Measurements from ENCODE around the gene EPB41L3.

Gene EPB41L3

DNA sequence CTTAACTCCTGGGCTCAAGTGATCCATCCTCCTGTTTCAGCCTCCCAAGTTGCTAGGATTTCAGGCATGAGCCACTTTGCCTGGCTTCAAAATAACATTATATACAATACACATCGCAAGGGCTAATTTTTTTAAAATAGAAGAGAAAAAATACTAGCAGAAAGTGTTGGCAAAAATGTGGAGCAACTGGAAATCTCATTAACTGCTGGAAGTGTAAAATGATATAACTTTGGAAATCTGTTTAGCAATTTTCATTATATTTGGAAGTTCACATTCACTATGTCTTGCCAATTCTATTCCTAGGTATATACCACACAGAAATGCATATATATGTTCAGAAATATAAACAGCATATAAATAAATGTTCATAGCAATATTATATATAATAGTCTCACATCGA lies 193.2 kb downstream of the EPB41L3 start (continued):
- TF ChIP-seq SCRT1 (tag by site-specific recombination; IDR thresholded peaks at IDR 0.05; ENCODE audit: borderline replicate concordance) (no peak), ZNF48 (tag by site-specific recombination; IDR thresholded peaks at IDR 0.05) (no peak), KLF7 (tag by site-specific recombination; IDR thresholded peaks at IDR 0.05; ENCODE audit: borderline replicate concordance) (no peak), ZNF514 (tag by site-specific recombination; IDR thresholded peaks at IDR 0.05) (no peak)
- TF ChIP-seq, protein P1, sequence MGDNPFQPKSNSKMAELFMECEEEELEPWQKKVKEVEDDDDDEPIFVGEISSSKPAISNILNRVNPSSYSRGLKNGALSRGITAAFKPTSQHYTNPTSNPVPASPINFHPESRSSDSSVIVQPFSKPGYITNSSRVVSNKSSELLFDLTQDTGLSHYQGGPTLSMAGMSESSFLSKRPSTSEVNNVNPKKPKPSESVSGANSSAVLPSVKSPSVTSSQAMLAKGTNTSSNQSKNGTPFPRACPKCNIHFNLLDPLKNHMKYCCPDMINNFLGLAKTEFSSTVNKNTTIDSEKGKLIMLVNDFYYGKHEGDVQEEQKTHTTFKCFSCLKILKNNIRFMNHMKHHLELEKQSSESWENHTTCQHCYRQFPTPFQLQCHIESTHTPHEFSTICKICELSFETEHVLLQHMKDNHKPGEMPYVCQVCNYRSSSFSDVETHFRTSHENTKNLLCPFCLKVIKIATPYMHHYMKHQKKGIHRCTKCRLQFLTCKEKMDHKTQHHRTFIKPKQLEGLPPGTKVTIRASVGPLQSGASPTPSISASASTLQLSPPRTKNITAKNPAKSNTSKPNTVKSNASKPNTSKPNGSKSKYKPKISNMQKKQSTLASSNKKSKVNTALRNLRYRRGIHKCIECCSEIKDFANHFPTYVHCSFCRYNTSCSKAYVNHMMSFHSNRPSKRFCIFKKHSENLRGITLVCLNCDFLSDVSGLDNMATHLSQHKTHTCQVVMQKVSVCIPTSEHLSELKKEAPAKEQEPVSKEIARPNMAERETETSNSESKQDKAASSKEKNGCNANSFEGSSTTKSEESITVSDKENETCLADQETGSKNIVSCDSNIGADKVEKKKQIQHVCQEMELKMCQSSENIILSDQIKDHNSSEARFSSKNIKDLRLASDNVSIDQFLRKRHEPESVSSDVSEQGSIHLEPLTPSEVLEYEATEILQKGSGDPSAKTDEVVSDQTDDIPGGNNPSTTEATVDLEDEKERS (tag by site-specific recombination; IDR thresholded peaks at IDR 0.05) = no peak
